HL-60/S4 treated with phorbol 12-myristate 13-acetate at 8.2 ng/mL for 4 days and 3 days (cell line): ENCODE results near the gene SLC30A1.

Experiments used
- in situ Hi-C: fragments of 300-500 bp; cut with MboI; formaldehyde crosslinking; loops from 2 replicates; pipeline ENCODE4 v1.15.0; 2022; ENCODE audit warnings: low sequenced_read_pairs

SLC30A1 gene

GRCh38 chr1:211609120-211610024 is 30.4 kb upstream of the SLC30A1 start:
- in situ Hi-C loops, result no loop called here

DNA sequence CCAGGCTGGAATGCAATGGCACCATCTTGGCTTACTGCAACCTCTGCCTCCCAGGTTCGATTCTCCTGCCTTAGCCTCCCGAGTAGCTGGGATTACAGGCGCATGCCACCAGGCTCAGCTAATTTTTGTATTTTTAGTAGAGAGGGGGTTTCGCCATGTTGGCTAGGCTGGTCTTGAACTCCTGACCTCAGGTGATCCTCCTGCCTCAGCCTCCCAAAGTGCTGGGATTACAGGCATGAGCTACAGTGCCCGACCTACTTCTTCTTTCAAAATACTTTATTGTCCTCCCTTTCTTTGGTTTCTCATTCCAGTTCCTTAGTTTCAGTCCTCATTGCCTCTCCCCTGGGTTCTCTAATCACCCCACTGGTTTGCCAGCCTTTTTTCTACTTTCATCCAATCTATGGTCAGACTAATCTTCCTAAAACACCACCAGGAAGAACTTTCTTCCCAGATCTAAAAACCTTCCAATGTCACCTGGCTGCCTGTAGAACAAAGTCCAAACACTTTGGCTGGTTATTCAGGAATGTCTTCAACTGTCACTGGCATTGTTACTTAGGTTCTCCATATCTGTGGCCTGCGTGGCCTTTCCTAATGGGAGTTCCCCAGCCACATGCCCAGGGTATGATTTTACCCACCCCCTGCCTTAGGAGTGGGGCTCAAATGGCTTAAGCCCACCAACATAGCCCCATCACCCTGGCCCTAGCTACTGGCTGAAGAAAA is 29.0 kb upstream of the SLC30A1 start:
- in situ Hi-C loops, result no loop called here

DNA sequence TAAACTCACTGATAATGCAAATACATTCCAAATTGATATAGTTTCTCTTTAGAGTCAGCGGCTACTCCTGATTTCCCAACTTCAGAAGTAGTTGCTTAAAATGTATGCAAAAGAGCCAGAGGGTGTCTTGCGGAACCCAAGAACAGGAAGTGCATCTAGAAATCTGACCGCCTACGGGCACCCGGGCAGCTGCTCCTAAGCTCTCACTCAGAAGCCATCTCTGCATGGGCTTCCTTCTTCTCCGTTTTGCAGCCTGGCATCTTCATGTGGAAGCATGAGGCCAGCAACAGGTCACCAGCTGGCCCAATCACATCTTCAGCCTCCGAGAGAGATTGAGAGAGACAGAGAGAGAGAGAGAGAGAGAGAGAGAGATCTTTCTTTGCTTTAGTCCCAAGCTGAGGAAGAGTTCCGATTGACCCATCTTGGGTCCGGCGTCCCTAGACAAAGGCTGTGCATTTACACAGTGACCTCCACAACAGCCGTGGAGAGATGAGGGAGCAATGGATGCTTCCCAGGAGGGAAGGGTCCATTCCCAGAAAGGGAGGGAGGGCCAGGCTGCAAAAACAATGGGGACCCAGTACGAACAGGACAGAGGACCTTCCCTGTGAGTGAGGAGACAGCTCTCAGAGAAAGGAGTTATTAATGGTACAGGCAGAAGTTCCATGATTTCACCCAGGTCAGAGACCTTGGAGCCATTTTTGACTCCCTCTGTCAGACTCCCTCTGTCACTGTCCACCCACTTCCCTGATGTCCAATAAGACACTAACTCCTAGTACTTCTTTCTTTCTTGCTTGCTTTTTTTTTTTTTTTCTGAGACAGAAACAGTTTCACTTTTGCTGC is 28.2 kb upstream of the SLC30A1 start:
- in situ Hi-C loops, result no loop called here

DNA sequence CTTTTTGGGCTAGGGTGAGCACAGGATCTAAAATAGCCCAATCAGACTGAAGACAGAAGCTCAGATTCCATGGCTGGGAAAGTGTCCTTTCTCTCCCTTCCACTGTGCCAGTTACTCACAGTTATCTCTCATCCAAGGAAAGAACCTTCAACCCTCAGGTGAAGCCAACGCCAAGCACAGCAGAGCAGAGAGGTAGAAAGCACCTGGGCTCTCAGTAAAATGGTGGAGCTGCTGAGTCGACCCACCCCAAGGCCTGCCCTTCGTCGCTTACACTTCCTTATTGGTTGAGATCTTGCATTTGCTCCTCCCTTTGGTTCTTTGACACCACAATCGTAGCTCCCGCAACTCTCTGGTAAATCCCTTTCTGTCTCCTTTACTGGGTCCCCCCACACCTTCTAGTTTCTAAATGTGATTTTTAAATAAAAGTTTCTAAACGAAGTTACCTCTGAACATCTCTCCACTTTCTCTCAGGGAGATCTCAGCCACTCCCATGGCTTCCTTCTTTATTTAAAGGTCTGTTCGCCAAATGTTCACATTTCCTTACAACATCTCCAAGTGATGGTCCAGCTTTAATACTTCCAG is 27.5 kb upstream of the SLC30A1 start:
- in situ Hi-C loops, result no loop called here

DNA sequence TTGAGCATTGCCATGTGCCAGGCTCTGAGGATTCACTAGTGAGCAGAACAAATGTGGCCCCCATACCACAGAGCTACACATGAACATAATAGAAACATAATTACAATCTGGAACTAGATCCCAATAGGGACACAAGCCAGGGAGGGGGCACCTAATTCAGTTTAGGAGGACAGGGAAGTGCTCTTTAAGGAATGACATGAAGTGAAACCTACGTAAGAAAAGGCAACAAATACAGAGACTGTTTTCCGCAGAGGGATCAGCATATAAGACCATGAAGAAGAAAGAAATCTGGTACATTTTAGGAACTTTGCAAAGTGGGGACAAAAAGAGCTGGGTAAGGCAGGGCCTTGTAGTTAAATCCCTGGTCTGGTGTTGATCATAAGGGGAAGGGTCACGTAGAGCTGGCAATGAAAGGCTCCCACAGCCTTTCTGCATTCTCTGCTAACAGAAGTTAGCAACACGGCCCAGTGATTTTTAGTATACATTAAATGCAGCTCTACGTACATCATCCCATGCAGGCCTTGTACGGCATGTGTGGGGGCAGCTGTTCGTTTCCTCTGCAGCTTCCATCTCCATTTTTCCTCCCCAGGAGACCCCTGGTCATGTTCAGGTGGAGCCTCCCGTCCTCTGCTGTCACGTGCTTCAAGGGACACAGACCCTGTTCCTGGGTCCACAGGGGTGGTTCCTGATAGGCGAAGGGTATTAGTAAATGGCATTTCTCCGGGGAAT is 26.8 kb upstream of the SLC30A1 start:
- in situ Hi-C loops, result no loop called here

GRCh38 chr1:211605034-211605433 is 26.1 kb upstream of the SLC30A1 start:
- in situ Hi-C loops, result no loop called here

DNA sequence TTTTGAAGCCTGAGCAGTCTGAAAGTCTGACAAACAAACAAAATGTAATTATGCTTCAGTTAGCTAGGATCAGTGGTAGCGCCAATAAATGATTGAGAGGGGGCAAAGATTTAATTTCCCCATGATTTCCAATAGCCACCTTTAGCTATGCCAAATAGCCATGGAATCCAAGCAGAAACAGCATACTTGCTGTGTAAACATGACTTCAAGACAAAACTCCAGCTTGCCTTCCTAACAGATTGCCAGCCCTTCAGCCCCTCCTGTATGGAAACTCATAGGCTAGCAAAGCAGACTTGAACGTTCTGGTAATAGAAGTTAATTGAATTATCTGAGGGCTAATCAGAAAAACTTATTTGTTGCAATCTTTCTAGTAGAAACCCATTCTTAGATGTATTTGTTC is 25.6 kb upstream of the SLC30A1 start:
- in situ Hi-C loops, result no loop called here

DNA sequence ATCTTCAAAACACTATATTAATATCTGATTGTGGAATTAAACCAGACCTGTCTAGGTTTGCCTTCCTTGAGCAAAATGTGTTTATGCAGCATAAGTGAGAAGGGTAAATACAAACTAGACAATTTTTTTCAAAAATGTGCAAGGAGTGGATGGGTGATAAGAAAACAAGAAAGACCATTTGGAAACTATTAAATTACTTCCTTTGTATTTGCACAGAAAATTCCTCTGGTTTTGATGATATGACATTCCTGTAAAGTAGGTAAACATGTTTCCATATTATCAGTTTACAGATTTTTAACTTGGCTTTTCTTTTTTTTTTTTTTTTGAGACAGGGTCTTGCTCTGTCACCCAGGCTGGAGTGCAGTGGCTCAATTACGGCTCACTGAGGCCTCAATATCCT is 24.8 kb upstream of the SLC30A1 start:
- in situ Hi-C loops, result no loop called here

DNA sequence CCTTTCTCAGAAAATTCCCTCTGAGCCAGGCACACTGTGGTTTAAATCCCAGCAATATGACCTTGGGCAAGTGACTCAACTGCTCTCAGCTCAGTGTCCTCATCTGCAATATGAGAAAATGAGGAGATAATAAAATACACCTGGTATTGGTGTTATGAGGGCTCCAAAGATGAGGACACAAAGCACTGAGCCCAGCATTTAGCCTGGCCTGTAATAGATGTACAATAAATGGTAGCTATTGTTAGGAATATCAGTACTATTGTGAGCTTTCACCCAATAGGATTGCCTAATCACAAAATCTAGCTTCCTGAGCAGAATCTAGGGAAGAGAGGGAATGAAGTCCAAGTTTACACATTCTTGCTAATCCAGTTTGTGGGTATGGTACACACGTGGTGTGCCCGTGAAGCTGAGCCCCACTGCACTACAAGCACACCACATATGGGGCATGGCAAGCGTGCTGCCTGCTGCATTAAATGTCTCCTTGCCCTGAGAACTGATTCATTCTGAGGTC is 24.3 kb upstream of the SLC30A1 start:
- in situ Hi-C loops, result no loop called here

DNA sequence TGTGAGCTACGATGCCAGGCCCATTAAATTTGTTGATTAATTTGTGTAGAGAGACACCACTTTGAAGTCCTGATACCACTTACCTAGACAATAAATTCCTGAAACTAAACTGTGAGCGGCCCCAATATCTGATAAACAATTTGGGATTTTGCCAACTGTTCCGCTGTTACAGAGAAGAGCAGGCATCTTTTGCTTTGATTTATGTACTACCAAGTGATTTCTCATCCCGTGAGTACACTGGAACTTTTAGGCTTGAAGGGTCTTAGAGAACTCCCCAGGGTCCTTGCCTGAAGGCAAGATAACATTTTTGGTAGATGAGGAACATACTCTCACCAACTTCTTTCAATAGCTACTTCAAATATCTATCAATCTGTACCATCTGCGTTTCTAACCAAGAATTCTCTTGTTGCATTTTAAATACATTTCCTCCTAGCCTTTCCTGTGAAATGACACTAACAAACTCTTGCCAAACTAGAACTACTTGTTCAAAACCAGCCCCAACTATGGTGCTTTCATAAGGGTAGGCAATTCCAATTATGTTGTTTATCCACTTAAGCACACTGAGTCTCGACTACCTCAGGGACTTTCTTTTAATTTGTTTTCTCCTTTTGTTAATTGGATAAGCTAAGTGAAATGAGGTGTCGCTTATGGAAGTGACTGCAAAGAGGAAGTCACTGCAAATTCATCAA is 23.2 kb upstream of the SLC30A1 start:
- in situ Hi-C loops, result no loop called here

DNA sequence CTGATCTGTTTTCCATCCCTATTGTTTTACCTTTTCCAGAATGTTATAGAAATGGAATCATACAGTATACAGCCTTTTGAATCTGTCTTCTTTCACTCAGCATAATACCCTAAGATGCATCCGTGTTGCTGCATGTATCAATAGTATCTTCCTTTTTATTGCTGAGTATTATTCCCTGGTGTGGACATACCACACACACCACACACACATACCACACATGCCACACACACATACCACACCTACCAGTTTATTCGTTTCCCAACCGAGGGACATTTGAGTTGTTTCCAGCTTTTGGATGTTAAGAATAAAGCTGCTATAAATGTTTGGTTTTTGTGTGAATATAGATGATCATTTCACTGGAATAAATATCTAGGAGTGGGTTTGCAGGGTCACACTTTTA is 22.2 kb upstream of the SLC30A1 start:
- in situ Hi-C loops, result no loop called here

- in situ Hi-C loops, result no loop called here
These were observed 20.3 kb upstream of the SLC30A1 start for GRCh38 chr1:211599250-211599649.

DNA sequence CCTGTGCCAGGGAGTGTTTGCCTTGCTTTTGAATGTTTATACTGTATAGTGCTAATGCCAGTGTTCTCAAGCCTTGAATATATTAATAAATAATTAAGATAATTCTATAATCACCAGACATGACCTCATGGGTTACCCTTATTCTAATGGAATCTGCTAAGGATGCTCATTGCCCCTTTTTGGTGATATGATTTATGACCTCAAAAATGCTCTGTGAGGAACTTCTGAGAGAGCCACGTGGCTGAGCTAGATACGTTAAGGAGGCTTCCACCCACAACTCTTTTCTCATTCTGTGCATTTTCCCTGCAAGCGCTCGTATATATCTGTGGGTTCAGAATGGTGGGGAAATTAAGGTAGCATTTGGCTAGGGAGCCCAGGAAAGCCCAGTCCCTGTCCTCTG is 19.6 kb upstream of the SLC30A1 start:
- in situ Hi-C loops, result no loop called here

- in situ Hi-C loops, result no loop called here
These were observed 17.6 kb upstream of the SLC30A1 start for GRCh38 chr1:211596418-211597181.

- in situ Hi-C loops, result no loop called here
These were observed 16.5 kb upstream of the SLC30A1 start for GRCh38 chr1:211595419-211595818.

DNA sequence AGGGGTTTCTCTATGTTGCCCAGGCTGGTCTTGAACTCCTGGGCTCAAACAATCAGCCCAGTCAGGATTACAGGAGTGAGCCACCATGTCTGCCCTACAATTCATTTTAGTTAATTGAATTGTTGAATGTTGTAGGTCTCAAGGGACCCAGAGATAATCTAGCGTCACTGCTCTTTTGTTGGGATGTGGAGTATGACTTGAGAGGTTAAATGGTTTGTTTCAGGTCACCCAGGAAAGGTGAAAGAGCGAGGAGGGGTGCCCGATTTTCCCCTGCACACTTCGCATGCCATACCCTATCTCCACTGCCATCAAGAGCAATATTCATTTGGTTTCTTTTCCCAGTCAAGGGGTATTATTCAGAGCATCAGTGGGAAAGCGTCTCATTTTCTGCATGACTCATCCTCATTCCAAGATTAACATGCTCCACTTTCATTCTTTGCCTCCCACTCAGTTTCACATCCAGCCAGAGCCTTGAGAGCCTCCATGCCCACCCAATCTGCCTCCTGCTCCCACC is 13.1 kb upstream of the SLC30A1 start:
- in situ Hi-C loops, result no loop called here

- in situ Hi-C loops, result no loop called here
These were observed 11.1 kb upstream of the SLC30A1 start for GRCh38 chr1:211589782-211590721.
